ENCODE measurements around the gene PDE6A. TPM values are rescaled to one million over a fixed set of nuclear protein-coding genes. Genes with fewer than 3 reads are reported as not detected.

The PDE6A gene
- not detected in 2 replicates for total RNA-seq

DNA sequence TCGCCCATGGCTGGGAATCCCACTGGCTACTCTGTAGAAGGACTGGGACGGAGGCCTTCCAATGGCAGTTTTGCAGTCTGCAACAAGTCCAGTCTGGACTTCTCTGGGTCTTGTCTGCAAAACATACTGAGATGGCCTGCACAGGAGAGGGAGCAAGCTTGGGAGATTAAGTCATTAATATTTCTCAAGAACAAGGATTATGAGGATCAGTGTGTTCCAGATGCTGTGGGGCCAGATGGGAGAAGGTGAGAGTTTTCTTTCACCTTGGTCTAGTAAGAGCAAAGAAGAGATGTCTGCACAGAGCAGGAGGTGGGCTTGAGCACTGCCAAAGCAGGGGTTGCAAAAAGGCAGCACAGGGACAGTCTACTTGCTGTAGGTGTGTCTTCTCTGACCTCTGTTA, at the start of gene PDE6A:
Gene PDE6A (minus strand): TSS at position 128 of the 400 bp plus-strand sequence. CDS start 120 bp downstream, at position 8.

DNA sequence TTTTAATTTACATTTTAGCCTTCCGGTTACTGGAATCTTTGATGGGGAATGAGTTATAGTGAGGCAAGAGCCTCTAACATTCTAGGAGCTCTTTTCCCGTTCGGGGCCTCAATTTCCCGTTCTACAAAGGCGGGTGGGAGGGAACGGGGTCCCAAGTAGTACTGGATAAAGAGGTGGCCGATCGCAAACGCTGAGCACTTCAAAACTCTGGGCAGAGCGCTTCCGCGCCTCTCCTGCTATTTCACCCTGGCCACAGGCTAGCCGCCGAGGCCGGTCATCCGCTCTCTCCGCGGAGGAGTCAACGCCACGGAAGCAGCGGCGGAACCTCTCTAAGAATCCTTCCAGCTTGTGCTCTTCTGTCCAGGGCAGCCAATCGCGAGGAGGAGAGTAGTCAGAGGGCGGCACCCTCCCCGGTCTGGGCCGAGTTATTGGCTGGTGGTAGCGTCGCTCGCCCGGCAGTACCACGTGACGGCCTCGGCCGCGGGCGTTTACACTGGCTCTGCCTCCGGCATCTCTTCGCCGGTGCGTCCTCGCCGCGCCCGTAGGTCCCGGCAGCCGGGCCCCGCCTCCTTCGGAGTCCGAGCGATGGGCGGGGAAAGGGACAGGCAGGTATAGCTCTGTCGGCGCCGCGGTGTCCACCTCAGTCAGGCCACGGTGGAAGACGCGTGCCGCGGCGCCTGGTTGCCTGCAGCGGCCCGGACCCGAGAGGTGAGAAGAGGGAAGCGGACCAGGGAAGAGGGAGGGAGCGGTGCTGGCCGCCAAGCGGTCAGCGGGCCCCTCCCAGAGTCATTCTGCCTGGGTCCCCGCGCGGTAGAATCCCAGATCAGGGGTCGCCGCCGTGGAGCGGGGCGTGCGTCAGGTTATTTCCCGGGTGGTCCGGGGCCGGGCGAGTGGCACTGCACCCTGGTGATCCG, 15.9 kb upstream of the PDE6A start, which contains the start of gene SLC26A2:
Gene SLC26A2 (plus strand): TSS at position 487 of the 914 bp plus-strand sequence. CDS start 16,895 bp downstream, outside the sequence.

Other genes with a start within 250 kb of the PDE6A start
- gene PPARGC1B, start 214.5 kb downstream of the PDE6A start, total RNA-seq = 0.32 and 0.61 TPM in 2 replicates
- 13.6 and 22.3 TPM in 2 replicates for gene SLC26A2, start 16.0 kb upstream of the PDE6A start, total RNA-seq
- 3.6 and 4.0 TPM in 2 replicates for gene TIGD6, start 55.9 kb upstream of the PDE6A start, total RNA-seq
- 21.4 and 27.4 TPM in 2 replicates for gene HMGXB3, start 55.9 kb upstream of the PDE6A start, total RNA-seq
- gene CSF1R, start 141.8 kb upstream of the PDE6A start, total RNA-seq = not detected in 2 replicates
- gene PDGFRB, start 211.1 kb upstream of the PDE6A start, total RNA-seq = 0.97 and 11.9 TPM in 2 replicates
- not detected in 2 replicates for gene CDX1, start 222.0 kb upstream of the PDE6A start, total RNA-seq
- not detected in 2 replicates for gene SLC6A7, start 245.3 kb upstream of the PDE6A start, total RNA-seq

Measured in epithelial cell of umbilical artery (primary cell).